Gastrocnemius medialis (tissue), 4 donors: ENCODE data around the gene CLIP4.

Experiments
- POLR2A ChIP-seq, 2 donors: fragments of 450-650 bp; IDR thresholded peaks; one replicate each; pipeline ENCODE4 v1.6.1; 2017; ENCODE audit warnings: antibody characterized with exemption in 2 of 2, mild to moderate bottlenecking in 2 of 2, moderate library complexity in 2 of 2
- TF ChIP-seq, protein P1 (sequence below), 5 experiments: fragments of 450-650 bp in 3 of 5; fragments of 200-600 bp in 2 of 5; sonication (generic) in 2 of 5; IDR thresholded peaks in 4 of 5; conservative IDR thresholded peaks in 1 of 5; 1 replicate in 4 of 5; 2 replicates in 1 of 5; pipeline ENCODE4 v1.5.1; 2016 to 2019; ENCODE audit warnings: antibody characterized with exemption in 5 of 5, mild to moderate bottlenecking in 3 of 5, moderate library complexity in 3 of 5

DNA sequence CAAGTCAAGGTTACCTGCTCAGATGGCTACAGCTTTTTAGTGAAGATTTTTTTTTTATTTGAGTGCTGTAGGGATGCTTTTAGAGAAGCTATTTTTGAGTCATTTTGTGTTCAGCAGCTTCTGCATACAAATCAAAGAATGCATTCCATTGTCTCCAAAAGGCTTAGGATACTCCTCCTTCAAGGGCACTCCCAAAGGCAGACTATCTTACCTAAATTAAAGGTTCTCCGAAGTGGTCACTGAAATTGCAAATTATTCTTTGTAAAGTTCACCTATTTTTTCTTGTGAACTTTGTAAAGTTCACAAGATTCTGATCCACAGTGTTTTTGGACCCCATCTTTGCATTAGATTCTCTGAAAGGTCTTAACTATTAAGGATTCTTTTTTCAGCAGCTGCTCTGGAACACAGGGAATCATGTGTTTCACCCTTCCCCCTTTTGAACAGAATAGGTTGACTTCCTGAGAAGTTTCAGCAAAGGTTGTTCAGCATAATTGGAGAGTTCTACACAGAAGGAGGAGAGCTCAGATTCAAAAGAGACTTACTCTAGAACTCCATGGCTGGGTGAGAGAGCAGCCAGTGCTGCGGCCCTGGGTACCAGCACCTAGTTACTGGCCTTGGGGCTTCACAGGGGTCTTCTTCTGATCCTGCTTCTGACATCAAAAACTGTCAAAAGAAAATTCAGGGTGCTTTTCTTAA lies 14.5 kb downstream of the CLIP4 start:
- TF ChIP-seq, protein P1, sequence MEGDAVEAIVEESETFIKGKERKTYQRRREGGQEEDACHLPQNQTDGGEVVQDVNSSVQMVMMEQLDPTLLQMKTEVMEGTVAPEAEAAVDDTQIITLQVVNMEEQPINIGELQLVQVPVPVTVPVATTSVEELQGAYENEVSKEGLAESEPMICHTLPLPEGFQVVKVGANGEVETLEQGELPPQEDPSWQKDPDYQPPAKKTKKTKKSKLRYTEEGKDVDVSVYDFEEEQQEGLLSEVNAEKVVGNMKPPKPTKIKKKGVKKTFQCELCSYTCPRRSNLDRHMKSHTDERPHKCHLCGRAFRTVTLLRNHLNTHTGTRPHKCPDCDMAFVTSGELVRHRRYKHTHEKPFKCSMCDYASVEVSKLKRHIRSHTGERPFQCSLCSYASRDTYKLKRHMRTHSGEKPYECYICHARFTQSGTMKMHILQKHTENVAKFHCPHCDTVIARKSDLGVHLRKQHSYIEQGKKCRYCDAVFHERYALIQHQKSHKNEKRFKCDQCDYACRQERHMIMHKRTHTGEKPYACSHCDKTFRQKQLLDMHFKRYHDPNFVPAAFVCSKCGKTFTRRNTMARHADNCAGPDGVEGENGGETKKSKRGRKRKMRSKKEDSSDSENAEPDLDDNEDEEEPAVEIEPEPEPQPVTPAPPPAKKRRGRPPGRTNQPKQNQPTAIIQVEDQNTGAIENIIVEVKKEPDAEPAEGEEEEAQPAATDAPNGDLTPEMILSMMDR (IDR thresholded peaks at IDR 0.05 in 4 of 5, conservative IDR thresholded peaks at IDR 0.05 in 1 of 5): no peak
- TF ChIP-seq POLR2A (IDR thresholded peaks at IDR 0.05): no peak
